NOMO-1 treated with DMSO at 0.1 percent for 48 hours (cell line): ENCODE measurements around the gene RAB20.
A peak's percentile ranks its signal among the peaks of the same experiment; 100 is the strongest.
"Not testable (repeated sequence)": the region's sequence is repeated elsewhere in the genome, so short reads cannot be mapped to it uniquely, and the experiment has no call there.

Experiments
- DNase-seq: peaks from one replicate; lab custom pipeline; 2025; ENCODE audit not compliant: unreplicated experiment; lab: John Stamatoyannopoulos, UW

Gene RAB20

DNA sequence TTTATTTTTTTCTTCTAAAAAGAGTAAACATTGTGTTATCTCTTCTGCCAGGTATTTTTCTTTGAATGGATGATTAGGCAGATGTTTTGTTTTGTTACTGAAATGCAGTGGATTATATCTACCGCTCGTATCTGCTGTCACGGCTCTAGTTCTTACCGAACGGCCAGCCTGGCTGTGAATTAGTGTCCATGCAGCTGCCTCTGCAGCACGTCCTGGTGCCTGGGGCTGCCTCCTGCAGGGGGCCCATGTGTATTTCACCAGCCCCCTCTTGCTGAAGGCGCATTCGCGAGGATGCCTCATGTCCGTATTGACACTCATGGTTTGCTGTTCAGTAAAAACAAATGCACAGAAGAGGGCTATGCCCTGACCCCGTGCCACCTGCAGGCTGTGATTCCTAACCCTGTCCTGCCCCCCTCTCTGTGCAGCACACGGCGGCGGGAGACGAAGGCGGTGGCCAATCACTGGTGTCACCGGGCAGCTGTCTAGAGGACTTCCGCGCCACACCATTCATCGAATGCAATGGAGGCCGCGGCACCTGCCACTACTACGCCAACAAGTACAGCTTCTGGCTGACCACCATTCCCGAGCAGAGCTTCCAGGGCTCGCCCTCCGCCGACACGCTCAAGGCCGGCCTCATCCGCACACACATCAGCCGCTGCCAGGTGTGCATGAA, 49.9 kb downstream of the RAB20 start:
- no peak for DNase-seq

DNA sequence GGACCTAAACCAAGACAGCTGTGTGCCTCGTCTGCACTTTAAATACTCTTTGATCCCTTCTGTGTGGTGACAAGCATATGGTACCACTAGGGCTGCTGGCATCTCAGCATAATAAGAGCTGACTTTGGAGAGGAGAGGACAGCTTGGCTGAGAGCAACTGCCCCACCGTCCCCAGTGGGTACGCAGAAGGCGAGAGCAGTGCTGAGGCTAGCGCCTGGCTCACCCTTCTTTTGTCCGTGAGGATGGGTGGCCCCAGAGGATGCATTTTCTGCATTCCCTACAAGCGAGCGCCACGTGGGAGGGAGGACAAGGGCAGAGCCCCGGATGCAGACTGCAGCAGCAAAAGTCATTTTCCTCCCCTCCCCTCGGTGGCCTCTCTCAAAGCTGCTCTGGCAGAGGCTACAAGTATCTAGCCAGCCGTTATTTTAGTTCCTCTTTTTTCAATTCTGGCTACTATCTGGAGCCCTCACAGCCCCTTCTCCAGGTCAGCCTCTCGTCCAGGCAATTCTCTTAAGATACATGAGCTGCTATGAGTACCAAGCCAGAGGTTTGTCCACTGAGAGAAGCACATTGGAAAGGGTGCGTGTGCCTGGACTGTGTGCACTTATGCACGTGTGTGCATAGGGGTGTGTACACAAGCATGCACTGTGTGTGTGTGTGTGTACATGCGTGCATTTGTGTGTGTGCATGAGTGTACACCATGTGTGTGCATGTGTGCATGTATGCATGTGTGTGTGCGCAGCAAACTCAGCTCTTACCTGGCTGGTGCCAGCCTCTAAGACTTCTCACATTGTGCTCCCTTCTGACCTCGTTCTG, 51.3 kb downstream of the RAB20 start:
- peak; percentile 91 for DNase-seq

GRCh38 chr13:110509478-110509926, 52.0 kb downstream of the RAB20 start:
- DNase-seq = no peak

- DNase-seq = no peak
Observed at GRCh38 chr13:110507678-110508381, 53.7 kb downstream of the RAB20 start.

- no peak for DNase-seq
Observed at GRCh38 chr13:110506859-110507566, 54.5 kb downstream of the RAB20 start.

DNA sequence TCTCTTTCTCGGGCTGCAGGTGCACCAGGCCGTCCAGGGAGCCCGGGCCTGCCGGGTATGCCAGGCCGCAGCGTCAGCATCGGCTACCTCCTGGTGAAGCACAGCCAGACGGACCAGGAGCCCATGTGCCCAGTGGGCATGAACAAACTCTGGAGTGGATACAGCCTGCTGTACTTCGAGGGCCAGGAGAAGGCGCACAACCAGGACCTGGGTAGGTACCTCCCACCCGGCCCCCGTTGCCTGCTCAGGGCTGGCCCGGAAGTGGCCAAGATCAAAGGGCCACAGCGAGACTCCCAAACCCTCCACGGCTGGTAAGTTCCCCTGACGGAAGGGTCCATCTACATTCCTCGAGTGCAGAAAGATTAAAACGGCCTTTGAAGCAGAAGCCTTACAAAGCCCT, 55.1 kb downstream of the RAB20 start:
- DNase-seq = no peak

GRCh38 chr13:110505594-110505993, 55.9 kb downstream of the RAB20 start:
- no peak for DNase-seq

- DNase-seq = no peak
Observed at GRCh38 chr13:110503979-110504499, 57.5 kb downstream of the RAB20 start.

GRCh38 chr13:110503037-110503901, 58.3 kb downstream of the RAB20 start:
- DNase-seq = no peak

DNA sequence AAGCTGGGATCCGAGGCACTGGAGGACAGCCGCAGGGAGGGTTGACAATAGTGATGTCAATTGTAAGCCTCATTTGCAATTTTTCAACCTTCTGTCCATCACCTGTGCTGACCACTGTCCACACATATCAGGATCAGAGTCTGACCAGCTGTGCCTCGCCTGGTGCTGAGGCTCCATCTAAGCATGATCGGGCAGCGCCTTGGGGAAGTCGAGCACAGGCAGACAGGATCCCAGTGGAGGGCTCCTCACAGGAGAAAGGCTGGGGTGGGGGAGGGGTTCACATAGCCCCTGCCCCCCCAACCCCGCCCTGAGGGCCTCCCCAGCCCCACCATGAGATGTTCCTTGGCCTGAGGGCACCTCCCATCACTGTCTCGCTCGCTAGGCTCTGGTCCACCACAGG, 60.3 kb downstream of the RAB20 start:
- no peak for DNase-seq

- DNase-seq = no peak
Observed at GRCh38 chr13:110500341-110500740, 61.2 kb downstream of the RAB20 start.

DNA sequence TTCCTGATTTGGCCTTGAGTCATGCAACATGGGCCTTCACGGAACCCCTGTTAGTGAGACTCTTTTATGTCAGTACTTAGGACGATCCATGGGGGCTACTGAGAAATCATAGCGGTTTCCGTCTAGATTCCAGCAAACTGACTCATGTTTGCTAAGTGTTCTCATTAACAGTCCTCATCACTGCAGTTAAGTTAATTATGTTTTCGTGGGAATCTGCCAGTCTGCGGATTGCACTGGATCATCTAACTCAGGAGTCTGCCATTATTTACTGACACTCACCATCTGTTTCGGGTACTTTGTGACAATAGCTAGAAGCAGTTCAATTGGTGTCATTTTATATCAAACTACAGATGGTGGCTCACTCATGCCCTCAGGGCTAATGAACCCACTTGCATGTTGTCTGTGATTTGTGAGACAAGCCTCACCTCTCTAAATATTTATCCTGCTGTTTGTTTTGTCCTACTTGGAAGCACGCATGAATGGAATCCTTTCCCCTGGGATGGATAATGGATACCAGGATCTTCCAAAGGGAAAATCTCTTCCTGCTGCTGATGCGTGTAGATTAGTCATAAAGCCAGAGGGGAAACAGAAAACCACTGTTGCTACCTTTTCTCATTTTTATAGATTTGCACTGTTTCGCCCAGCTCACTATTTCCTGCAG, 61.8 kb downstream of the RAB20 start:
- DNase-seq = no peak

DNA sequence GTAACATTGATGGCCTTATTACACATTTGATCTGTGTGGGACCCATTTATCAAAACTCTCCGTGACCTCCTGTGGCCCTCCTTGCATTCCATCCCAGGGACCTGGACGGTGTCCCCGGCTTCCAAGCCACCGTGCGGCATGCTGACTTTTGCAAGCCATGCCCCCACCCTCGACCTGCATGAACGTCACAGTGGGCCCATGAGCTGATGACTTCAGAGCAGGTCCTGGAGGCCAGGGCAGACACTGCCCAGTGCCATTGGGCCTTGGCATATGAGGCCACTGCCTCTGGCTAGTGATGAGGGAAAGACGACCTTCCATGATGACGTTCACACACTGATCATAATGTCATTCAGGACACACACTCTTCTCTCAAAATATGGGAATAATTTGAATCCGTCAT, 62.8 kb downstream of the RAB20 start:
- DNase-seq = no peak

DNA sequence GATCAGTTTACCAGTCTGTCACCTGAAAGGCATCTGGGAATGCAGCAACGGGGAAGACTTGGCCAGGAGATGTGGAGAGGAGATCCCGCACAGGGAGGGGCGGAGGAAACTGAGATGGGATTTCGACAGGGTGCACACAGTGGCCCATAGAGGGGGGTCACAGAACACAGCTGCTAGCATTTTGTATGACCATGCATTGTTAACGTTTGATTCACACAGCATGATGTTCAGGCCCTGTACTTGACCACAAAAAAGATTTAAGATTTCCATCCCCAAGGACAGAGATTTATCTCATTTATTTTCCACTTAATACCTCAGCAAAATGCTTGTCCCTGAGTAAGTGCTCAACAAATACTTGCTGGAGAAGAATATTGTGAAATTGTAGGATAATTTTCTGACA, 63.2 kb downstream of the RAB20 start:
- no peak for DNase-seq

- not testable (repeated sequence) for DNase-seq
Observed at GRCh38 chr13:110497896-110498295, 63.6 kb downstream of the RAB20 start.

DNA sequence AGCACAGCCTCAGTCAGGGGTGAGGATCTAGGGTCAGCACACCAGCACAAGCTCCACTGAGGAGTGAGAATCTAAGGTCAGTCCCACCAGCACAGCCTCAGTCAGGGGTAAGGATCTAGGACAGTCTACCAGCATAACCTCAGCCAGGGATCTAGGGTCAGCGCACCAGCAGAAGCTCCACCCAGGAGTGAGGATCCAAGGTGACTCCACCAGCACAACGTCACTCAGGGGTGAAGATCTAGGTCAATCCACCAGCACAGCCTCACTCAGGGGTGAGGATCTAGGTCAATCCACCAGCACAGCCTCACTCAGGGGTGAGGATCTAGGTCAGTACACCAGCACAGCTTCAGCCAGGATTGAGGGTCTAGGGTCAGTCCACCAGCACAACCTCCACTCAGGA, 64.5 kb downstream of the RAB20 start:
- DNase-seq = no peak

GRCh38 chr13:110496281-110496680, 65.2 kb downstream of the RAB20 start:
- DNase-seq = no peak

DNA sequence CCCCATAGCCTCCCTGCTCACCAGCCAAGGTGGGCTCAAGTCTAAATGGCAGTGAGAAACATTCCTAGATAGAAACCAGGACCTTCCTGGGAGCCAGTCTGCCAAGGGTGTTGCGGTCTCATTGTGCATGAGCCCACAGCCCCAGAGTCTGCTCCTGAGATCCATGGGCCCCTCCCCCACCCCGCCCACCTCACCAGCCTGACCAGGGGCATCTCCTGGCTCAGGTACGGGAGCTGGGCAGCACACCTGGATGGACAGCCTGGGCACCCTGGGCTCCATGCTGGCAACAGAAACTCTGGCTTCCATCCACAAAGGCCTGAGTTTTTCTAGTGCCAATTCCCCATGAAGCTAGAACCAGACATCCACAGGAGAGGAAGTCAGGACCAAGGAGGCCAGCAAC, 65.6 kb downstream of the RAB20 start:
- DNase-seq = no peak

DNA sequence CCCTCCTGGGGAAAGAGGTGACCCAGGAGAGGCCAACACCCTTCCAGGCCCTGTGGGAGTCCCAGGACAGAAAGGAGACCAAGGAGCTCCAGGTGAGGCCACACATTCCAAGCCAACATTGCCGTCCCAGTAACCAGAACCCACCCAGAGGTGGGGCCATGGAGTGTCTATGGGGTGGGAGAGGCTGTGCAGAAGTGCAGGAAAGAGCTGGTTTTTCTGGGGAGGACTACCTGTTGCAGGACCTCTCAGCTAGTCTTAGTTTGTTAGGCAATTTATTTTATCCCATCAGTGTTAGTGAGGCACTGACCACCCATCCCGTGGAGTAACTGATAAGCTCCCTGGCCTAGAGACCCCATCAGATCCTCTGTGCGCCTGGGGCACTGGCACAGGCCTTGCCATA, 66.1 kb downstream of the RAB20 start:
- DNase-seq = no peak

GRCh38 chr13:110493613-110494012, 67.9 kb downstream of the RAB20 start:
- no peak for DNase-seq
